Measurements from ENCODE around the gene GPC1.

GRCh38 chr2:240499309-240500301 is 64.1 kb downstream of the GPC1 start:
- no peak for TF ChIP-seq CTCF (tag by site-specific recombination; IDR thresholded peaks at IDR 0.05)
- no peak for TF ChIP-seq ZNF629 (tag by site-specific recombination; IDR thresholded peaks at IDR 0.05)
- no peak for TF ChIP-seq ZNF114 (tag by site-specific recombination; IDR thresholded peaks at IDR 0.05)
- no peak for TF ChIP-seq WT1 (tag by site-specific recombination; IDR thresholded peaks at IDR 0.05)
- TF ChIP-seq ZNF747 (tag by site-specific recombination; IDR thresholded peaks at IDR 0.05) = no peak
- no peak for TF ChIP-seq ZNF184 (tag by site-specific recombination; IDR thresholded peaks at IDR 0.05)

Measured in HEK293 (cell line).